ENCODE measurements around the gene KRTAP9-7.
A peak's percentile ranks its signal among the peaks of the same experiment; 100 is the strongest.

Gene KRTAP9-7

DNA sequence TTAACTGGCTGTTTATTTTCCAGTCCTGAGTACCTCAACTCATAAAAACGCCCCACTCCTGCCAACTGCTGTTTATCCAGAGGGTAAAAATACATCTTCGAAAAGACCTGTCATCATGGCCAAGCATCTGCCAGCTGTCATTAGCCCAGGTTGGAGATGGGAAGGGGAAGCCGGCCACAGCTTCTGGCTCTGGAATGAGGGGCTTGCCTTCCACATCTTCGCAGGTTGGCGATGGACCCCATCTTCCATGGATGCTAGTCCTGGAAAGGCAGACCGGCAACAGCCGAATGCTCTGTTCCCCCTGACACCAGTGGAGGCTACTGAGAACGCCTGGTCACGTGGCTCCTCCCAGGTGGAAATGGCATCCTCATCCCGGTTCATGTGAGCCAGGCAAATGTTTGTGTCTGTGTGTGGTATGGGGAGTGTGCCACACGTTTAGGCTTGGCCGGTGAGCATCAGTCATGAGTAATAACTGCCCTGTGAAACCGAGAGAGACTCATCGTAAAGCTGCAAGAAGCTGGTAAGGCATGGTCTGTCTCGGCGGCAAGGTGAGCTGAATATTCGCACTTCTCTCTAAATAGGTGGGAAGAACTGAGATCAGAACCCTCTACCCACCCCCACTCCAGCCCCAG lies 40.4 kb downstream of the KRTAP9-7 start:
- no peak for TF ChIP-seq CTCF (IDR thresholded peaks at IDR 0.05; ENCODE audit: low read length, missing control alignments)
- H3K4me3 ChIP-seq (replicated peaks; ENCODE audit: low read depth, low read length) = no peak overlapping the region

GRCh38 chr17:41318231-41318630 lies 42.7 kb downstream of the KRTAP9-7 start:
- no peak for TF ChIP-seq CTCF (IDR thresholded peaks at IDR 0.05; ENCODE audit: low read length, missing control alignments)
- H3K4me3 ChIP-seq (replicated peaks; ENCODE audit: low read depth, low read length) = no peak overlapping the region
- DNase-seq (ENCODE audit: low read depth) = no peak

More for the DNA sequence above, 40.4 kb downstream of the KRTAP9-7 start:
- no peak for DNase-seq (ENCODE audit: low read depth)

DNA sequence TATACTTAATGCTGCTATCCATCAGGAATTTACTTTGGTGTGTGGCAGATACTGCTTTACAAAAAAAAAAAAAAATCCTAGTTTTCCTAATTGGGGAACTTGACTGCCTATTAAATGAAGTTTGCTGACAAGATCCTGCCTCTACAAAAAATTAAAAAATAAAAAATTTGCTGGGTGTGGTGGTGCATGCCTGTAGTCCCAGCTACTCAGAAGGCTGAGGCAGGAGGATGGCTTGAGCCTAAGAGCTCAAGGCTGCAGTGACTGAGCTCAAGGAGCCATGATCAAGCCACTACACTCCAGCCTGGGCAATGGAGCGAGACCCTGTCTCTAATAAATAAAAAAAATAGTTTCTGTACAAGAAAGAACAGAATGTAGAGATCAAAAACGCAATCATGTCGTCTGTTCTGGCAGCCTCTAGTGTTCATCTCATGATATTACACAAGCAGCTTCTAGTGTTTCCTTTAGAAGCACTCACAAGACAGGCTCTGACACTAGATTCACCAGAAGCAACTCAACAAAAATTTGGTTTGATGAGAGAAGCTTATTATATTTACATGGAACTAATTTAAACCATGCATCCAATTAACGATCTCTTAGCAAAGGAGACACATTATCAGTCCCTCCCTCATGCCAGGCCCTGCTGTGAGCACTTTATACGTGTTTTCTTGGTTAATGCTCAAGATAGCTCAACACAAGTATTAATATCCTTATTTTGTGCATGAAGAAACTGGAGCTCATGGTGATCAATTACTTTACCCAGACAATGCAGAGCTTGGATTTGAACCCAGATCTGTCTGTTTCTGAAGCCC lies 46.8 kb downstream of the KRTAP9-7 start:
- peak; percentile 84 for TF ChIP-seq CTCF (IDR thresholded peaks at IDR 0.05; ENCODE audit: low read length, missing control alignments)
- no peak overlapping the region for H3K4me3 ChIP-seq (replicated peaks; ENCODE audit: low read depth, low read length)
- peak; percentile 70 for DNase-seq (ENCODE audit: low read depth)

GRCh38 chr17:41322903-41323895 lies 47.7 kb downstream of the KRTAP9-7 start:
- H3K4me3 ChIP-seq (replicated peaks; ENCODE audit: low read depth, low read length) = no peak overlapping the region
- no peak for DNase-seq (ENCODE audit: low read depth)
- TF ChIP-seq CTCF (IDR thresholded peaks at IDR 0.05; ENCODE audit: low read length, missing control alignments) = no peak

- peak; percentile 11 for TF ChIP-seq CTCF (IDR thresholded peaks at IDR 0.05; ENCODE audit: low read length, missing control alignments)
- no peak overlapping the region for H3K4me3 ChIP-seq (replicated peaks; ENCODE audit: low read depth, low read length)
- DNase-seq (ENCODE audit: low read depth) = peak; percentile 3
Observed at GRCh38 chr17:41324180-41325075, 48.9 kb downstream of the KRTAP9-7 start.

- DNase-seq (ENCODE audit: low read depth) = no peak
- no peak for TF ChIP-seq CTCF (IDR thresholded peaks at IDR 0.05; ENCODE audit: low read length, missing control alignments)
- no peak overlapping the region for H3K4me3 ChIP-seq (replicated peaks; ENCODE audit: low read depth, low read length)
Observed at GRCh38 chr17:41325126-41325525, 49.6 kb downstream of the KRTAP9-7 start.
